Endometrial microvascular endothelial cells (primary cell): ENCODE results near the gene ZCCHC3. TPM values are rescaled to one million over a fixed set of nuclear protein-coding genes. Genes with fewer than 3 reads are reported as not detected.

Experiments
- in situ Hi-C: cut with HindIII; loops from 2 replicates; pipeline ENCODE4 v1.10.0; 2017; ENCODE audit warnings: low sequenced_read_pairs, low pct_unique_long_range_greater_than_20kb; ENCODE audit errors: inconsistent ontology term
- total RNA-seq: library from RNA; depleted of rRNA; stranded (reverse); fragments of >200 nt; gene quantifications from one replicate; pipeline ENCODE4 v1.2.3, GENCODE V29; 2015; ENCODE audit errors: inconsistent ontology term

The ZCCHC3 gene
- total RNA-seq, 1 donor from 2014 or later, result 13.2 TPM

DNA sequence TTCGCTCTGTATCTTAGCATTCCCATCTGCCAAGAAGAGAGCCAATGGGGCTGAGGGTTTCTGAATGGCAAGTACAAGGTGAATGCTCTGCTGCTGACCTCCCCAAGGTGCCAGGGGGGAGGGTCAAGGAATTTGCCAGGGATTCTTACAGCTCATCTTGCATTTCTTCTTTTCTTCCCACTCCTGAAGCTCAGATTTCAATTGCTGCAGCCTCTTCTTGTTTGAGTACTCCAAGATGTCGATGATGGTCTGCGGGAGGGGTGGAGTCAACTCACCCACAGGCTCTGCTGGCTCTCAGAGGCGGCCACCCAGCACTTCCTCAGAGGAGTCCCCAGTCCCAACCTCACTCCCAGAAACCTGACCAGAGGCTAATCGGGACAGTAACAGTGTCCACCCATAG lies 19.2 kb upstream of the ZCCHC3 start:
- in situ Hi-C loops, result no loop called here

- in situ Hi-C loops, result no loop called here
Observed at GRCh38 chr20:278607-279571, 18.5 kb upstream of the ZCCHC3 start.

DNA sequence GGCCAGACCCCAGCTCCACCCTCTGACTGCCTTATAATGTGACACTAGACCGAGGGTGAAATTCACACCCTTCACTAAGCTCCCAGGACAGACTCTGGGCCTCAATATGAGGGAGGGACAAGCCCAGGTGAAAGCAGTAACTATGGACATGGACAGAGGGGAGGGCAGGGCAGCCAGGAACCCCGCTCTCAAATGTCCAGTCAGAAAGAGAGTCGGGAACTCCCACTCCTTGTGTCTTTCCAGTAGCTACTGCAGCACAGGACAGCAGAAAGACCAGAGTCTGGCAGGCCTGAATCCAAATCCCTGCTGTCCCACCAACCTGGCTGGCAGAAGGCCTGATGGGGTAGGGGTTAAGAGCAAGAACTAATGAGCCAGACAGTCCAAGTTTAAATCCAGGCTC lies 13.2 kb upstream of the ZCCHC3 start:
- in situ Hi-C loops, result no loop called here

DNA sequence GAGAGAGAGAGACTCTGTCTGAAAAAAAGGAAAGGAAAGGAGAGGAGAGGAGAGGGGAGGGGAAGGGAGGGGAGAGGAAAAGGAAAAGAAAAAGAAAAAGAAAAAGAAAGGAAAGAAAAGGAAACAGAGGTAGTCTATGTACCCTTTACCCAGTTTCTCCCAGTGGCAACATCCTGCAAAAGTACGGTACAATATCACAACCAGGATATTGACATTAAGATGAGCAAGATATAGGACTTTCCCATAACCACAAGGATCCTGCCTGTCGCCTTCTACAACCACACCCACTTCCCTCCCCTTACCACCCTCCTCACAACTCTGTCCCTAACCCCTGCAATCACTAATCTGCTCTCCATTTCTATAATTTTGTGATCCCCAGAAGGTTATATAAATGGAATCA lies 10.9 kb upstream of the ZCCHC3 start:
- in situ Hi-C loops, result no loop called here

DNA sequence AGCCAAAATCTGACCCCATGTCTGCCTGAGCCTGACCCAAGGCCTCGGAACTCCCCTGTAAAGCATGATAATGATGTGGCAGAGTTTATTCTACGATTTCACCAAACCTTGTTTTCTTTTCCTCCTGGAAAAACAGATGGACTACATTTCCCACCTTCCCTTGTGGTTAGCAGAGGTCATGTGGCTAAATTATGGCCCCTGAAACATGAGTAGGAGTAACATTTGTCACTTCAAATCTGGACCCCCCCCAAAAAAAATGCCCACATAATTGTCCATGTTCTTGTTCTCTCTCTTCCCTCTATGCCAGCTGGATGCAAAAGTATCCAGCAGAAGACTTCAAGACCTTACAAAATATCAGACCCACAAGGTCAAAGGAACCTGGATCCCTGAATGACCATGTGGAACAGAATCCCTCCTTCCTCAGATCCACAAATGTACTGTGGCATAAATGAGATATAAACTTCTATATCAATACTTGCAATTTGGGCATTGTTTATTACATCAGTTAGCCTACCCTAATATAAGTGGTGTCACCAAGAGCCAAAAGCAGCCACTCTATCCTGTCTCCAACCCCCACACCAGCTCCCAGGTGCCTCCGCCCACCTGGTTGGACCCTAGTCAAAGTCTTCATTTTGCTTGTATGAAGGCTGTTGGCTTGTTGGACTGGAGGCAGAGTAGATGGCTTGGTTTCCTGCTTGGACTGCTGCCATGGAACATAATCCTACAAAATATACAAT lies 8.2 kb upstream of the ZCCHC3 start:
- in situ Hi-C loops, result no loop called here

- in situ Hi-C loops, result no loop called here
Observed at GRCh38 chr20:289693-290083, 7.7 kb upstream of the ZCCHC3 start.

DNA sequence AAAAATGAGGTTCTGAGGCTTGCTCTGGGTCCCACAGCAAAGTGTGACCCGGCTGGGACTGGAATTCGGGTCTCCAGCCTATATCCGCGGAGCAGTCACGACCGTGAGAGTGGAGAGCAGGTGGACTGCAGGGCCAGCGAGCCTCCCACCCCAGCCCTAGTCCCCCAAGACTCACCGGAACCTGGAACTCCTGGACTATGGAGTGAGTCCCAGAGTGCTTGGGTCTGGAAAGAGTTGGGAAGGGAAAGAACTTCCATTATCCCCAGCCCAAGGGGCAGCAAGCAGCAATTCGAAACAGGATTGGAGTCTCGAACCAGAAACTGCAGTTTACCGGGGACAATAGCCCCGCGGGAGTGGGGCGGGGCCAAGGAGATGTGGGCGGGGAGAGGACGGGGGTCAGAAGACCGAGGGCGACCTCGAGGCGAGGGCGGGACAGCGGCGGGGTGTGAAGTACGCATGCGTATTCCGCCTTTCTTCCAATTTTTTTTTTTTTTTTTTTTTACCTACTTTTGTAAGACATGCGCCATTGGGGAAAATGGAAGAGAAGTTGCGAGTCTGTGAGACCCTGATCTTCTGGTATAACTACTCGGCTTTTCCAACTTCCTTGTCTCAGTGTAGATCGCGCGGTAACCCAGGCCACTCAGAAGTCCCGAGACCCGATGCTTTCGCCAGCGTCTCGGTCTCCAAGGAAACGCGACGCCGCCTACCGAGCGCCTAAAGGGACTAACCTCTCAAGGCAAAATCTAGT lies 7.1 kb upstream of the ZCCHC3 start, which contains the start of gene C20orf96:
Gene C20orf96, minus strand, starts transcription at position 667 of the 748 bp plus-strand sequence. Its CDS starts 140 bp downstream, at position 527.
- in situ Hi-C loops, result no loop called here

DNA sequence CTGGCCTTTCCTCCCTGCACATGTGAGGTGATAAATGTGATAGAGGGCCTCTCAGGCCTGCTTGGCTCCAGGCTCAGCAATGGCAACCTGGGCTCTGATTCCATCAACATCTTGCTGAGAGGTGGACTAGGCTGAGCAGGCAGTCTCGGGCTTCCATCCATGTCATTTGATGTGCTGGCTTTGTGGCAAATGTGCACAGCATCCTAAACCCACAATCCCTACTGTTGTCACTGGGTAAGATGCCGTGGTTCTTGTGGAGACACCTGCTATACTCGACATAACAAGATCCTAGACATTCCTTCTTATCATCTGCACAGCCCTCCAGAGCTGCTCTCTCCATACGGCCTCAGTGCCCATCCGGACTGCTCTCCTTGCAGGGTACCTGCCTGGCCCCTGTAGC lies 2.8 kb upstream of the ZCCHC3 start:
- in situ Hi-C loops, result no loop called here

GRCh38 chr20:295804-296203 lies 1.6 kb upstream of the ZCCHC3 start:
- in situ Hi-C loops, result no loop called here

- in situ Hi-C loops, result no loop called here
Observed at GRCh38 chr20:297925-298775, 780 bp downstream of the ZCCHC3 start.

DNA sequence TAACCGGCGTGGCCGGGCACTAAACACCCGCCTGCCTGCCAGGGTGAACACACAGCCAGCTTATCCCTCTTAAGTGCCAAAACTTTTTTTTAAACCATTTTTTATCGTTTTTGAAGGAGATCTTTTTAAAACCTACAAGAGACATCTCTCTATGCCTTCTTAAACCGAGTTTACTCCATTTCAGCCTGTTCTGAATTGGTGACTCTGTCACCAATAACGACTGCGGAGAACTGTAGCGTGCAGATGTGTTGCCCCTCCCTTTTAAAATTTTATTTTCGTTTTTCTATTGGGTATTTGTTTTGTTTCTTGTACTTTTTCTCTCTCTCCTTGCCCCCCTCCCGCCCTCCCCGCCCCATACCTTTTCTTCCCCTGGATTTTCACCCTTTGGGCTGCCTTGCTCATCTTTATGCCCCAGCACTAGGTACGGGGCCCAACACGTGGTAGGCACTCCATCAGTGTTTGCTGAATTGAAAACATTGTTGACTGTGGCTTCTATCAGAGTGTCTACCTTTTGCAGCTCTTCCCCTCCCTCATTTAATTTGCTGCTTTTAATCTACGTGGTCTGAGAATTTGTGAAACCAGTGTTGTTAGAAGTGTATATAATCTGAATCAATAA lies 1.5 kb downstream of the ZCCHC3 start:
- in situ Hi-C loops, result no loop called here

DNA sequence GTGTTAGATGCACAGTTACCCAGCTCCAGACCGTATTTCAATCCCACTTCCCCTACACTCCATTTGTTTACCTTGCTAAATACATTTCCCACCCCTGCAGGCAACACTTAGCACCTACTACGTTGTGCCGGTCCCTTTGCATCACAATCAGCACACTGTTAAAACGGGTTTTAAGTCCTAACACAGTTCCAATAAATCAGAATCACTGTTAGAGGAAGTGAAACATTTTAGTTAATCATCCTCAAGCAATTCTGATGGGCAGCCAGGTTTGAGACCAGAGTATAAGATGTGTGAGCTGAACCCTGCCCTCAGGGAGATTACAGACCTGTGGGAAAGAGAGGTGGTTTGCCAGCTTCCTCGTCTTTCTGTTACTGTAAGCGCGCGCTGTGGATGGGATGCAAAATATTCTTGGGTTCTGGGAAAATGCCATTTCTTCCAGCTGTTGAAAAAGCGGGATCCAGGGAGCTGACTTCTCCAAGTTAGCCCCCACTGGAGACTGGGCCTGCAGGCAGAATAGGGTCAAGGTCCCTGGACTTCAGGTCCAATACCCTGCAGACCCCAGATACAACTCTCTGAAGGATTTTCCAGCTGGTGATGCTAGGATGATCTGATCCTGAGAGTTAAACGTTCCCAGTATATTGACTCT lies 3.1 kb downstream of the ZCCHC3 start:
- in situ Hi-C loops, result no loop called here

GRCh38 chr20:301886-302848 lies 4.8 kb downstream of the ZCCHC3 start:
- in situ Hi-C loops, result no loop called here

DNA sequence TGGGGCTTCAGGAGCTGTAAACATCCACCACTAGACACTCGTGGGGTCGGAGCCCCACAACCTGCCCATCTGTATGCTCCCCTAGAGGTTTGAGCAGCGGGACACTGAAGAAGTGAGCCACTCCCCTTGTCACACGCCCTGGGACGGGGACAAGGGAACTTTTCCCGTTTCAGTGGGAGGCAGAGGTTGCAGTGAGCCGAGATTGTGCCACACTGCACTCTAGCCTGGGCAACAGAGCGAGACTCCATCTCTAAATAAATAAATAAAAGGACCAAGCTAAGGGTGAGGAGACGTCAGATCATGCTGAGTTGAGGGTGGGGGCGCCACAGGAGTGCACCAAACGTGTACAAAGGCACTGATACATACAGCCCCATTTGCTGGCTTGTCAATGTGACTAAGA lies 8.4 kb downstream of the ZCCHC3 start:
- in situ Hi-C loops, result no loop called here

- in situ Hi-C loops, result no loop called here
Observed at GRCh38 chr20:308427-309038, 11.2 kb downstream of the ZCCHC3 start.

DNA sequence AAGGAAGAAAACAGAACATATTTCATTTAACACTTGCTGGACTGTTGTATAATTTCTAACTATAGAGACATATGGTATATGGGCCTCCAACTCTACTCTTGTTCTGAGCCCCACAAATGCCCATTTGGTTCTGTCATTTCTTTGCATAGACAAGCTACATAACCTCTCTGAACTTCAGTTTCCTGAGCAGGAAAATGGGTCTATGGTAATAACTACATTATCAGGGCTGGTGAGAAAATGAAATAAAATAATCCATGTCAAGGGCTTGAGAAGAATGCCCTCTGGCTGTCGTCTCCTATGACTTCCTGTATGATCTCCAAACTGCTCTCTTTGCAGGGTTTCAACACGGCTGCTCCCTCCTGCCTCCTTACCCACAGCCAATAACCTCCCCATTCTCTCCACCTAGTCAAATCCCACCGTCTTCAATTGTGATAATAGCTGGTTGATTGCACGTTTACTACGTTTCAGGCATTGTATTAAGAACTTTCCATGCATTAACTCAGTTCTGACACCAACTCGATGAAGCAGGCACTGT lies 12.0 kb downstream of the ZCCHC3 start:
- in situ Hi-C loops, result no loop called here
